ENCODE data around the gene TNNT3. TPM values are rescaled to one million over a fixed set of nuclear protein-coding genes. Genes with fewer than 3 reads are reported as not detected.

The TNNT3 gene
- total RNA-seq, 2 donors from 2014 or later, result not detected

- Mint-ChIP-seq H3K4me3 (no peak overlapping the region), H3K27me3 (ENCODE audit: insufficient read depth) (peaks cover 5% of the 10 kb centered on the region), H3K36me3 (ENCODE audit: low read depth) (no peaks in the 10 kb centered on the region), H3K27ac (no peak overlapping the region), H3K9me3 (no peaks in the 10 kb centered on the region), H3K4me1 (no peaks in the 10 kb centered on the region)
- Histone ChIP-seq H3K9me3 (ENCODE audit: control insufficient read depth, low read length) (no peaks in the 10 kb centered on the region), H3K27ac (ENCODE audit: low read depth, low read length) (no peak overlapping the region), H3K4me1 (ENCODE audit: control insufficient read depth, insufficient read depth, low read length) (no peaks in the 10 kb centered on the region), H3K4me3 (ENCODE audit: low read length) (no peak overlapping the region), H3K27me3 (ENCODE audit: control insufficient read depth, insufficient read depth, low read length, poor library complexity, severe bottlenecking) (no peaks in the 10 kb centered on the region), H3K9ac (ENCODE audit: extremely low read depth, low read length, poor library complexity, severe bottlenecking) (no peak overlapping the region), H3K36me3 (ENCODE audit: control insufficient read depth, insufficient read depth, low read length) (no peaks in the 10 kb centered on the region)
- TF ChIP-seq CTCF (conservative IDR thresholded peaks at IDR 0.05), result no peak
- whole genome bisulfite sequencing, 2 experiments (ENCODE audit: insufficient coverage in 1 of 2, insufficient read length in 1 of 2), result 83 to 85% methylated on average over 15 to 24 of the region's 24 CpGs
- DNase-seq, result no peak
Measured at GRCh38 chr11:1934335-1935155, 15.0 kb downstream of the TNNT3 start.

GRCh38 chr11:1935156-1936071, 15.9 kb downstream of the TNNT3 start:
- no peak overlapping the region for H3K27ac Mint-ChIP-seq
- 90 to 95% methylated on average over 13 to 33 of the region's 33 CpGs for WGBS, 2 experiments (ENCODE audit: insufficient coverage in 1 of 2, insufficient read length in 1 of 2)
- TF ChIP-seq CTCF (conservative IDR thresholded peaks at IDR 0.05), result no peak
- H3K4me3 Mint-ChIP-seq, result no peak overlapping the region
- no peaks in the 10 kb centered on the region for H3K9me3 Mint-ChIP-seq
- H3K27me3 Mint-ChIP-seq (ENCODE audit: insufficient read depth), result peaks cover 5% of the 10 kb centered on the region
- DNase-seq, result no peak
- Histone ChIP-seq H3K4me3 (ENCODE audit: low read length) (no peak overlapping the region), H3K27ac (ENCODE audit: low read depth, low read length) (no peak overlapping the region), H3K36me3 (ENCODE audit: control insufficient read depth, insufficient read depth, low read length) (no peaks in the 10 kb centered on the region), H3K27me3 (ENCODE audit: control insufficient read depth, insufficient read depth, low read length, poor library complexity, severe bottlenecking) (no peaks in the 10 kb centered on the region), H3K9ac (ENCODE audit: extremely low read depth, low read length, poor library complexity, severe bottlenecking) (no peak overlapping the region), H3K4me1 (ENCODE audit: control insufficient read depth, insufficient read depth, low read length) (no peaks in the 10 kb centered on the region), H3K9me3 (ENCODE audit: control insufficient read depth, low read length) (no peaks in the 10 kb centered on the region)
- no peaks in the 10 kb centered on the region for H3K4me1 Mint-ChIP-seq
- H3K36me3 Mint-ChIP-seq (ENCODE audit: low read depth), result no peaks in the 10 kb centered on the region

GRCh38 chr11:1936072-1936780, 16.7 kb downstream of the TNNT3 start:
- no peaks in the 10 kb centered on the region for H3K4me1 Mint-ChIP-seq
- Histone ChIP-seq H3K27me3 (ENCODE audit: control insufficient read depth, insufficient read depth, low read length, poor library complexity, severe bottlenecking) (no peaks in the 10 kb centered on the region), H3K4me3 (ENCODE audit: low read length) (no peak overlapping the region), H3K4me1 (ENCODE audit: control insufficient read depth, insufficient read depth, low read length) (no peaks in the 10 kb centered on the region), H3K27ac (ENCODE audit: low read depth, low read length) (no peak overlapping the region), H3K36me3 (ENCODE audit: control insufficient read depth, insufficient read depth, low read length) (no peaks in the 10 kb centered on the region), H3K9me3 (ENCODE audit: control insufficient read depth, low read length) (no peaks in the 10 kb centered on the region), H3K9ac (ENCODE audit: extremely low read depth, low read length, poor library complexity, severe bottlenecking) (no peak overlapping the region)
- no peaks in the 10 kb centered on the region for H3K36me3 Mint-ChIP-seq (ENCODE audit: low read depth)
- no peak overlapping the region for H3K4me3 Mint-ChIP-seq
- H3K27me3 Mint-ChIP-seq (ENCODE audit: insufficient read depth), result peaks cover 5% of the 10 kb centered on the region
- TF ChIP-seq CTCF (conservative IDR thresholded peaks at IDR 0.05), result no peak
- H3K27ac Mint-ChIP-seq, result no peak overlapping the region
- DNase-seq, result no peak
- no peaks in the 10 kb centered on the region for H3K9me3 Mint-ChIP-seq
- 91 to 98% methylated on average over 8 to 34 of the region's 34 CpGs for WGBS, 2 experiments (ENCODE audit: insufficient coverage in 1 of 2, insufficient read length in 1 of 2)

Data from endodermal cell (in vitro differentiated cells).